LHCN-M2 (cell line): ENCODE results near the gene UFSP1. TPM values are rescaled to one million over a fixed set of nuclear protein-coding genes. Genes with fewer than 3 reads are reported as not detected.
A peak's percentile ranks its signal among the peaks of the same experiment; 100 is the strongest.
"Not testable (repeated sequence)": the region's sequence is repeated elsewhere in the genome, so short reads cannot be mapped to it uniquely, and the experiment has no call there.

Experiments
- DNase-seq: peaks from one replicate; pipeline ENCODE4 v3.0.0-alpha.2; 2012; ENCODE audit warnings: low read depth
- total RNA-seq: library from RNA; depleted of rRNA; stranded (reverse); fragments of >200 nt; gene quantifications from 2 replicates; pipeline ENCODE4 v1.2.3, GENCODE V29; 2014; rRNA removed

Gene UFSP1
- total RNA-seq, 1 experiment from 2014 or later, result 6.7 TPM

DNA sequence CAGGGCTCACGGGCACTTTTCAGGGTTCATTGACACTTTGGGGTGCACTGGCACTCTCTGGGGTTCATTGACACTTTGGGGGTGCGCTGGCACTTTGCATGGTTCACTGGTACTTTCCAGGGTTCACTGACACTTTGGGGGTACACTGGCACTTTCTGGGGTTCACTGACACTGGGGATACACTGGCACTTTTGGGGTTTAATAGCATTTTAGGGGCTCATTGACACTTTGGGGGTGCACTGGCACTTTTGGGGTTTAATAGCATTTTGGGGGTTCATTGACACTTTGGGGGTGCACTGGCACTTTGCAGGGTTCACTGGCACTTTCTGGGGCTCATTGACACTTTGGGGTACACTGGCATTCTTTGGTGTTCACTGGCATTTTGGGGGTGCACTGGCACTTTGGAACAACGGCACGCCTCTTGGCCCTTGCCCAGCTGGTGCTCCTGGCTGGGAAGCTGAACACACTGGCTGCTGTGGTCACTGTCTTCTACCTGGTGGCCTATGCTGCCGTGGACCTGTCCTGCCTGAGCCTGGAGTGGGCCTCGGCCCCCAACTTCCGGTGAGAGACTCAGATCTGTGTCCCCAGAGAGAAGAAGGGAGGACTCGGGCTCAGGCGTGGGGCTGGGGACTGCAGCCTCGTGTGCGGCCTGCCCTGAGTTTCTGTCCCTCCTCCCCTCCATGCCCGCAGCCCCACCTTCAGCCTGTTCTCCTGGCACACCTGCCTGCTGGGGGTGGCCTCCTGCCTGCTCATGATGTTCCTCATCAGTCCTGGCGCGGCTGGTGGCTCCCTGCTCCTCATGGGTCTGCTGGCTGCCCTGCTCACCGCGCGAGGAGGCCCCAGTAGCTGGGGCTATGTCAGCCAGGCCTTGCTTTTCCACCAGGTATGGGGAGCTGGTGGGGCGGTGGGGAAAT, 28.6 kb downstream of the UFSP1 start:
- no peak for DNase-seq

DNA sequence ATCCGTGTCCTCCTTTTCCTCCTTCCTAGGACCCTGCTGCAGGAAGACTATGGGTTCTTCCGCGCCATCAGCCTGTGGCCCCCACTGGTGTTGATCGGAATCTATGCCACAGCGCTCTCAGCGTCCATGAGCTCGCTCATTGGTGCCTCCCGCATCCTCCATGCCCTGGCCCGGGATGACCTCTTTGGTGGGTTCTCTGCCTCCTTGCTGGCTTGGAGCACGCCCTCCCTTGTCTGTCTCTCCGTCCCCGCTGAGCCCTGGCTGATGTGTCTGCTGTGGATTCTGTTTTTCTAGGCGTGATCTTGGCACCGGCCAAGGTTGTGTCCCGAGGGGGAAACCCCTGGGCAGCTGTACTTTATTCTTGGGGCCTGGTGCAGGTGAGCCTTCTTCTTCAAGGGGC, 29.7 kb downstream of the UFSP1 start:
- no peak for DNase-seq

DNA sequence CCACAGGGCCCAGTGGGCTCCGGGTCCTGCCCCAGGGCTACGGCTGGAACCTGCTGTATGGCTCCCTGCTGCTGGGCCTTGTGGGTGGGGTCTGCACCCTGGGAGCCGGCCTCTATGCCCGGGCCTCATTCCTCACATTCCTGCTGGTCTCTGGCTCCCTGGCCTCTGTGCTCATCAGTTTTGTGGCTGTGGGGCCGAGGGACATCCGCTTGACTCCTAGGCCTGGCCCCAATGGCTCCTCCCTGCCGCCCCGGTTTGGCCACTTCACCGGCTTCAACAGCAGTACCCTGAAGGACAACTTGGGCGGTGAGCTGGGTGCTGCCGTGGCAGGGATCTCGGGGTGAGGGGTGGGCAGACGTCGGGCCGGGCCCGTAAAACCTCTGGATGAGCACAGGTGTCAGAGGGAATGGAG, 32.6 kb downstream of the UFSP1 start:
- DNase-seq, result no peak

DNA sequence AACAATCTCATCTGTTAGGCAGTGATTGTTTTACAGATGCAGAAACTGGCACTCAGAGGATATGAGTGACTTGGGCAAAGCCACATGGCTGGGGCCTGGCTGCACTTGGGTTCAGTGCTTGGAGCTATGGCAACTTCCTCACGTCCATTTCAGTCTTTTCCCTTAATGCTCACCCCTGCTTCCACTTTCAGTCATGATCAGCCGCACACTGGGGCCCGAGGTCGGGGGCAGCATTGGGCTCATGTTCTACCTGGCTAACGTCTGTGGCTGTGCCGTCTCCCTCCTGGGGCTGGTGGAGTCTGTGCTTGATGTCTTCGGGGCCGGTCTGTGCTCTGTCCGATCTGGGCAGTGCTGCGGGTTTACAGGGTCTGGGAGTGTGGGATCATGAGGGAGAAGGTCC, 34.0 kb downstream of the UFSP1 start:
- DNase-seq, result no peak

DNA sequence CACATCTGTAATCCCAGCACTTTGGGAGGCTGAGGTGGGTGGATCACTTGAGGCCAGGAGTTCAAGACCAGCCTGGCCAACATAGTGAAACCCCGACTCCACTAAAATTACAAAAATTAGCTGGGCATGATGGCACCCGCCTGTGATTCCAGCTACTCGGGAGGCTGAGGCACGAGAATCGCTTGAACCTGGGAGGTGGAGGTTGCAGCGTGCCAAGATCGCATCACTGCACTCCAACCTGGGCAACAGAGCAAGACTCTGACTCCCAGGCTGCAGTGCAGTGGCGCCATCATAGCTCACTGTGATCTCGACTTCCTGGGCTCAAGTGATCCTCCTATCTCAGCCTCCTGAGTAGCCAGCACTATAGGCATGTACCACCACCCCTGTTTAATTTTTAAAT, 34.6 kb downstream of the UFSP1 start:
- DNase-seq, result not testable (repeated sequence)

DNA sequence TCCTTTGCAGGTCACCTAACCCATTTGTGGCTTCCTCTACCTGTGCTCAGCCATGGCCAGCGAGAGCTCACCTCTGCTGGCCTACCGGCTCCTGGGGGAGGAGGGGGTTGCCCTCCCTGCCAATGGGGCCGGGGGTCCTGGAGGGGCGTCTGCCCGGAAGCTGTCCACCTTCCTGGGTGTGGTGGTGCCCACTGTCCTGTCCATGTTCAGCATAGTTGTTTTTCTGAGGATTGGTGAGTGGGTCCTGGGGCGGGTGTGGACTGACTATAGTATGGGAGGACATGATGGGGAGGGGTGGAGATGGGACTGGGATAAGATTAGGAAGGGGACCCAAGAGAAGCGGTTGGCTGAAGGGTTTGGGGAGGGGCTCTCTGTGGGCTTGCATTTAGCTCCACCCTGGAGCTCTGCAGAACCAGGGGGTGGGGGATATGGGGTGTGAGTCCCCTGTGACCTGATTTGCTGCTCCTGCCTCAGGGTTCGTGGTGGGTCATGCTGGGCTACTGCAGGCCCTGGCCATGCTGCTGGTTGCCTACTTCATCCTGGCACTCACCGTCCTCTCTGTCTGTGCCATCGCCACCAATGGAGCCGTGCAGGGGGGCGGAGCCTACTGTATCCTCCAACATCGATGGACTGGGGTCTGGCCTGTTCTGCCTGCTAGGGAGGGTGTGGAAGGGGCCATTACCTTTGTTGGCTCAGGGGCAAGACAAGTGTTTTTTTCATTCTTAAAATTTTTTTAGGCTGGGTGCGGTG, 35.2 kb downstream of the UFSP1 start:
- no peak for DNase-seq

DNA sequence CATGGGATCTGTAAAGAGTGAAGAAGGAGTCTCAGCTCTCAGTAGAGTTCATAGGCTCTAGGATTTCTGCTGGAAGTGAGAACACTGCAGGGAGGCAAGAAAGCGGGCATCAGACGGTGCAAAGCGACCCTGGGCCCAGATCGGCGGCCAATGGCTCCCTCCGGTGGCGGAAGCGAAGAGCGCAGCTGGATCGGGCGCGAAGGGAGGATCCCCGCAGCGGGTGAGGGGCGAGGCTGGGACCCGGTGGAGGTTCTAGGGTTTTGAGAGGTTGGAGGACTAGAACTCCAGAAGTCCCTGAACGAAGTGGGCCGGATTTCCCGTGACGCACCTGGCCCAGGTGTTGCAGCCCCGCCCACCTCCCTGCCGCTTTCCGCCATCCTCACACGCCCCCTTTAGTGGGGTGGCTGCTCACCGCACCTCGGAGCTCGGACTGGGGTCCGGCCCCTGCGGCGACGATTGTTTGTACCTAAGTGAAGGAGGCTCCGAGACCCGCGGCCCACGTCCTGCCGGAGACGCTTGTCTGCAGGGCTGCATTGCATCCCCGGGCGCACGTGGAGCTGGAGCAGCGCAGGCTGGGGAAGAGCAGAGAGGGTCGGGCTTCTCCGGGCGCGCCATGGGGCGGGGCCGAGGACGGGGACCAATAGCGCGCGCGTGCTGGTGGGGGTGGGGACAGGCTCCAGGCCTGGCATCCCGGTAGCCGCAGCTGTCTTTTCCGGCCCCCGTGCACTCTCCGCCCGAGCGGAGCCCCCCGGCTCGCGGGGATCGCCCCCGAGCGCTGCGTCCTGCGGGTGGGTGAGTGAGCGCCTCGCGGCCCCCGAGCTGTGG, 37.3 kb downstream of the UFSP1 start, which contains the start of gene SLC12A9:
Gene SLC12A9, plus strand, starts transcription at position 666 of the 825 bp plus-strand sequence. CDS start 1,485 bp downstream, outside the sequence.
- DNase-seq, result peak; percentile 90

DNA sequence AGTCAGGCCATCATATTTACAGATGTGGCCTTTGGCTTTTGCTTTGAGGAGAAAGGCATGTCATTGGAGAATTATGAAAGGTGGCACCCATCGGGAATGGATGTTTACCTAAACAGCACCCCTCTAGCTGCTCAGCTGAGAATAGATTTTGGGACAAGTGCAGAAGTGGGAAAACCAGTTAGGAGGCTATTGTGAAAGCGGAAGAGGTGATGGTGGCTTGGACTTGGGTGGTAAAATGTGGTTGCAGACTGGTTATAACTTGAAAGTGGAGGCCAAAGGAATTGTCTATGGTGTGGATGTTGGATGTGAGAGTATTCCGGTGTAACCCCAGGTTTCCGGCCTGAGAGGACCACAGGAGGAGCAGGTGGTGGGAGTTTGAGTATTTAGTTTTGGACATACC, 42.2 kb downstream of the UFSP1 start:
- DNase-seq, result no peak

DNA sequence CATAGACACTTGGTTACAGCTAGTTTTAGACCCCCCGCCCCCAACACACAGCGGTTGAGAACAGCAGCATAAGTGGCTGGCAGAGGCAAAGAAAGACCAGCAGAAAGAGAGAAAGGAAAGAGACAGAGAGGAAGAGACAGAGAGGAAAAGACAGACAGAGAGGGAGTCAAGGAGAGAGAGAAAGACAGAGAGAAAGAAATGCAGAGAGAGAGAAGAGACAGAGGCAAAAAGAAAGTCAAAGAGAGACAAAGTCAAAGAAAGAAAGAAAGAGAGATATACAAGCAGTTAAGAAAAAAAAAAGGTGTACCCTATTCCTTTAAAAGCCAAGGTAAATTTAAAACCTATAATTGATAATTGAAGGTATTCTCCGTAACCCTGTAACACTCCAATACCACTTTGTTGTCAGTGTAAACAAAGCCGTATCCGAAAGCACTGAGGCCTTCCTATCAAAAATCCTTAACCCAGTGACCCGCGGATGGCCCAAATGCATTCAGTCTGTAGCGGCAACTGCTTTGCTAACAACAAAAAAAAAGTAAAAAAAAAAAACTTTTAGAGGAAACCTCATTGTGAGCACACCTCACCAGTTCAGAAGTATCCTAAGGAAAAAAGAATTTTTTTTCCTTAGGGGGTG, 48.9 kb downstream of the UFSP1 start:
- no peak for DNase-seq

DNA sequence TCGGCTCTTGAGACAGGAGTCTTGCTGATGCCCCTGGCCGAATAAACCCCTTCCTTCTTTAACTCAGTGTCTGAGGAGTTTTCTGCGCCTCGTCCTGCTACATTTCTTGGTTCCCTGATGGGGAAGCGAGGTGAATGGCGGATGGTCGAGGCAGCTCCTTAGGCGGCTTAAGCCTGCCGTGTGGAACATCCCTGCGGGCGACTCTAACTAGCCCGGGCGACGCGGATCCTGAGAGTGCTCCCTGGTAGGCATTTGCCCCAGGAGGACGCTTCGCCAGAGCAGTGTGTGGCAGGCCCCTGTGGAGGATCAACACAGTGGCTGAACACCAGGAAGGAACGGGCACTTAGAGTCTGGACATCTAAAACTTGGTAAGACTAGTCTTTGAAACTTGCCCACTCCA, 50.2 kb downstream of the UFSP1 start:
- DNase-seq, result no peak

Other genes starting within 250 kb of the UFSP1 start
- 1.3 TPM in 2 replicates for gene TFR2, start 248.2 kb downstream of the UFSP1 start, total RNA-seq
- gene ACTL6B, start 233.3 kb downstream of the UFSP1 start, total RNA-seq, result not detected in 2 replicates
- gene GNB2, start 216.0 kb downstream of the UFSP1 start, total RNA-seq, result 176 and 205 TPM in 2 replicates
- 23.3 and 28.0 TPM in 2 replicates for gene GIGYF1, start 195.5 kb downstream of the UFSP1 start, total RNA-seq
- gene POP7, start 183.6 kb downstream of the UFSP1 start, total RNA-seq, result 66.3 and 68.8 TPM in 2 replicates
- gene EPO, start 169.2 kb downstream of the UFSP1 start, total RNA-seq, result 0.11 TPM in 1 of 2 replicates, not detected in the other
- gene ZAN, start 156.1 kb downstream of the UFSP1 start, total RNA-seq, result not detected in 2 replicates
- gene EPHB4, start 62.2 kb downstream of the UFSP1 start, total RNA-seq, result 84.2 and 92.0 TPM in 2 replicates
- gene SLC12A9, start 37.0 kb downstream of the UFSP1 start, total RNA-seq, result 23.0 and 30.1 TPM in 2 replicates
- gene TRIP6, start 22.3 kb downstream of the UFSP1 start, total RNA-seq, result 224 and 232 TPM in 2 replicates
- 105 and 121 TPM in 2 replicates for gene SRRT, start 14.6 kb downstream of the UFSP1 start, total RNA-seq
- 0.46 TPM in 1 of 2 replicates, not detected in the other for gene ACHE, start 6.2 kb upstream of the UFSP1 start, total RNA-seq
- gene MUC3A, start 59.8 kb upstream of the UFSP1 start, total RNA-seq, result not detected in 2 replicates
- gene MUC12, start 79.8 kb upstream of the UFSP1 start, total RNA-seq, result 2.1 and 2.8 TPM in 2 replicates
- not detected in 2 replicates for gene MUC17, start 130.4 kb upstream of the UFSP1 start, total RNA-seq
- gene TRIM56, start 195.8 kb upstream of the UFSP1 start, total RNA-seq, result 14.5 and 16.2 TPM in 2 replicates
- gene SERPINE1, start 237.4 kb upstream of the UFSP1 start, total RNA-seq, result 1,980 and 3,258 TPM in 2 replicates